HEK293 (cell line): ENCODE data around the gene PGC.

Experiments used
- CTCF ChIA-PET: fragments of 350-600 bp; formaldehyde crosslinking; extraction: SDS; loops from one replicate; lab custom pipeline; 2021; ENCODE audit warnings: antibody characterized with exemption; lab: Yijun Ruan, JAX
- POLR2A ChIA-PET: fragments of 300-600 bp; formaldehyde crosslinking; extraction: SDS; loops from one replicate; lab custom pipeline; 2020; ENCODE audit warnings: antibody characterized with exemption, inconsistent platforms; lab: Yijun Ruan, JAX
- H3K27ac ChIP-seq: fragments of 200-500 bp; sonication (Bioruptor generic); 2 replicates; pipeline ENCODE4 v1.5.1; 2014; ENCODE audit warnings: low read depth, low read length, control low read depth, inconsistent platforms; ENCODE audit errors: extremely low read depth
- H3K36me3 ChIP-seq, 2 experiments: fragments of 200-500 bp in 1 of 2; sonication (Bioruptor generic) in 1 of 2; 1 replicate in 1 of 2; 2 replicates in 1 of 2; pipeline ENCODE4 v1.5.1; 2014 to 2017; ENCODE audit warnings: inconsistent platforms in 2 of 2, low read length in 2 of 2; ENCODE audit not compliant: control insufficient read depth in 2 of 2, insufficient read depth in 1 of 2
- H3K4me1 ChIP-seq: fragments of 200-500 bp; sonication (Bioruptor generic); 2 replicates; pipeline ENCODE4 v1.5.1; 2014; ENCODE audit warnings: mild to moderate bottlenecking, low read length, inconsistent platforms; ENCODE audit not compliant: control insufficient read depth, insufficient read depth
- H3K4me3 ChIP-seq: 2 replicates; pipeline ENCODE4 v1.5.1; 2011; ENCODE audit warnings: low read depth, mild to moderate bottlenecking, control low read depth, low read length, moderate library complexity
- H3K9me3 ChIP-seq: fragments of 200-500 bp; sonication (Bioruptor generic); 2 replicates; pipeline ENCODE4 v1.5.1; 2014; ENCODE audit warnings: low read depth, low read length, inconsistent platforms; ENCODE audit not compliant: control insufficient read depth, insufficient read depth
- GLIS2 ChIP-seq: fragments of 450-650 bp; formaldehyde crosslinking; IDR thresholded peaks from 2 replicates; pipeline ENCODE4 v1.5.1; 2016; ENCODE audit warnings: missing biosample characterization, missing genetic modification characterization
- INSM2 ChIP-seq: fragments of 450-650 bp; formaldehyde crosslinking; IDR thresholded peaks from 2 replicates; pipeline ENCODE4 v1.5.1; 2016; ENCODE audit warnings: missing biosample characterization, missing genetic modification characterization
- OSR2 ChIP-seq: fragments of 450-650 bp; formaldehyde crosslinking; IDR thresholded peaks from 2 replicates; pipeline ENCODE4 v1.5.1; 2016; ENCODE audit warnings: missing biosample characterization, missing genetic modification characterization
- PRDM2 ChIP-seq: fragments of 450-650 bp; formaldehyde crosslinking; IDR thresholded peaks from 2 replicates; pipeline ENCODE4 v1.5.1; 2016; ENCODE audit warnings: missing biosample characterization, missing genetic modification characterization, borderline replicate concordance
- SALL2 ChIP-seq: fragments of 450-650 bp; formaldehyde crosslinking; IDR thresholded peaks from 2 replicates; pipeline ENCODE4 v1.5.0; 2017; ENCODE audit warnings: missing biosample characterization, mild to moderate bottlenecking, missing genetic modification characterization, borderline replicate concordance
- ZBTB20 ChIP-seq: fragments of 450-650 bp; formaldehyde crosslinking; IDR thresholded peaks from 2 replicates; pipeline ENCODE4 v1.5.1; 2016; ENCODE audit warnings: missing biosample characterization, missing genetic modification characterization
- ZFHX2 ChIP-seq: fragments of 450-650 bp; formaldehyde crosslinking; conservative IDR thresholded peaks from 2 replicates; pipeline ENCODE4 v1.5.1; 2016; ENCODE audit warnings: missing biosample characterization, missing genetic modification characterization
- ZNF157 ChIP-seq: fragments of 450-650 bp; formaldehyde crosslinking; IDR thresholded peaks from 2 replicates; pipeline ENCODE4 v1.5.1; 2016; ENCODE audit warnings: missing biosample characterization, missing genetic modification characterization
- ZNF175 ChIP-seq: fragments of 450-650 bp; formaldehyde crosslinking; IDR thresholded peaks from 2 replicates; pipeline ENCODE4 v1.5.1; 2016; ENCODE audit warnings: missing biosample characterization, missing genetic modification characterization
- ZNF202 ChIP-seq: fragments of 450-650 bp; formaldehyde crosslinking; IDR thresholded peaks from 2 replicates; pipeline ENCODE4 v1.5.1; 2016; ENCODE audit warnings: missing biosample characterization, missing genetic modification characterization, borderline replicate concordance
- ZNF221 ChIP-seq: fragments of 450-650 bp; formaldehyde crosslinking; IDR thresholded peaks from 2 replicates; pipeline ENCODE4 v1.5.1; 2017; ENCODE audit warnings: missing biosample characterization, missing genetic modification characterization, borderline replicate concordance
- ZNF24 ChIP-seq: fragments of 450-650 bp; formaldehyde crosslinking; IDR thresholded peaks from 2 replicates; pipeline ENCODE4 v1.5.1; 2016; ENCODE audit warnings: missing biosample characterization, missing genetic modification characterization
- ZNF248 ChIP-seq: fragments of 450-650 bp; formaldehyde crosslinking; IDR thresholded peaks from 2 replicates; pipeline ENCODE4 v1.5.1; 2017; ENCODE audit warnings: missing biosample characterization, missing genetic modification characterization
- ZNF324 ChIP-seq: fragments of 450-650 bp; formaldehyde crosslinking; IDR thresholded peaks from 2 replicates; pipeline ENCODE4 v1.5.1; 2016; ENCODE audit warnings: missing biosample characterization, missing genetic modification characterization
- ZNF473 ChIP-seq: fragments of 450-650 bp; formaldehyde crosslinking; IDR thresholded peaks from 2 replicates; pipeline ENCODE4 v1.5.1; 2017; ENCODE audit warnings: missing biosample characterization, missing genetic modification characterization
- ZNF501 ChIP-seq: fragments of 450-650 bp; formaldehyde crosslinking; IDR thresholded peaks from 2 replicates; pipeline ENCODE4 v1.5.1; 2016; ENCODE audit warnings: missing biosample characterization, missing genetic modification characterization
- ZNF560 ChIP-seq: fragments of 450-650 bp; formaldehyde crosslinking; IDR thresholded peaks from 2 replicates; pipeline ENCODE4 v1.5.1; 2017; ENCODE audit warnings: missing biosample characterization, missing genetic modification characterization, borderline replicate concordance
- ZNF561 ChIP-seq: fragments of 450-650 bp; IDR thresholded peaks from 2 replicates; pipeline ENCODE4 v1.5.1; 2018; ENCODE audit warnings: missing biosample characterization, missing genetic modification characterization, borderline replicate concordance
- ZNF654 ChIP-seq: fragments of 450-650 bp; formaldehyde crosslinking; IDR thresholded peaks from 2 replicates; pipeline ENCODE4 v1.5.1; 2016; ENCODE audit warnings: low read depth, missing biosample characterization, missing genetic modification characterization
- ZNF677 ChIP-seq: fragments of 450-650 bp; IDR thresholded peaks from 2 replicates; pipeline ENCODE4 v1.5.0; 2018; ENCODE audit warnings: missing biosample characterization, mild to moderate bottlenecking, missing genetic modification characterization, moderate library complexity
- ZSCAN4 ChIP-seq: fragments of 450-650 bp; formaldehyde crosslinking; IDR thresholded peaks from 2 replicates; pipeline ENCODE4 v1.5.1; 2017; ENCODE audit warnings: missing biosample characterization, missing genetic modification characterization
- TF ChIP-seq, protein P1 (sequence below): fragments of 450-650 bp; formaldehyde crosslinking; IDR thresholded peaks from 2 replicates; pipeline ENCODE4 v1.5.1; 2016; ENCODE audit warnings: missing biosample characterization, missing genetic modification characterization
- TF ChIP-seq, protein P2 (sequence below): fragments of 450-650 bp; formaldehyde crosslinking; IDR thresholded peaks from 2 replicates; pipeline ENCODE4 v1.5.1; 2016; ENCODE audit warnings: missing biosample characterization, missing genetic modification characterization
- TF ChIP-seq, protein P3 (sequence below): sonication (generic); formaldehyde crosslinking; IDR thresholded peaks from 2 replicates; pipeline ENCODE4 v1.8.1; 2022; ENCODE audit warnings: mild to moderate bottlenecking, moderate library complexity, missing genetic modification reagents

The PGC gene

GRCh38 chr6:41740366-41741162 lies 6.6 kb downstream of the PGC start:
- H3K27ac ChIP-seq: no peak overlapping the region
- TF ChIP-seq ZNF560 (no peak), ZNF202 (tag by site-specific recombination) (no peak), INSM2 (no peak), ZNF324 (tag by site-specific recombination) (no peak), ZNF24 (tag by site-specific recombination) (no peak), ZNF677 (tag by site-specific recombination) (no peak), ZNF157 (tag by site-specific recombination) (no peak), ZNF221 (tag by site-specific recombination) (no peak), ZNF473 (tag by site-specific recombination) (no peak), ZBTB20 (tag by site-specific recombination) (no peak), OSR2 (no peak), ZNF248 (no peak), ZFHX2 (tag by site-specific recombination) (no peak), ZNF501 (no peak), ZNF561 (no peak), ZNF175 (tag by site-specific recombination) (no peak), GLIS2 (no peak), ZSCAN4 (tag by site-specific recombination) (no peak)
- TF ChIP-seq, protein P1, sequence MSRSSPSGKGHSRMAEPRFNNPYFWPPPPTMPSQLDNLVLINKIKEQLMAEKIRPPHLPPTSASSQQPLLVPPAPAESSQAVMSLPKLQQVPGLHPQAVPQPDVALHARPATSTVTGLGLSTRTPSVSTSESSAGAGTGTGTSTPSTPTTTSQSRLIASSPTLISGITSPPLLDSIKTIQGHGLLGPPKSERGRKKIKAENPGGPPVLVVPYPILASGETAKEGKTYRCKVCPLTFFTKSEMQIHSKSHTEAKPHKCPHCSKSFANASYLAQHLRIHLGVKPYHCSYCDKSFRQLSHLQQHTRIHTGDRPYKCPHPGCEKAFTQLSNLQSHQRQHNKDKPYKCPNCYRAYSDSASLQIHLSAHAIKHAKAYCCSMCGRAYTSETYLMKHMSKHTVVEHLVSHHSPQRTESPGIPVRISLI: no peak
- TF ChIP-seq, protein P2, sequence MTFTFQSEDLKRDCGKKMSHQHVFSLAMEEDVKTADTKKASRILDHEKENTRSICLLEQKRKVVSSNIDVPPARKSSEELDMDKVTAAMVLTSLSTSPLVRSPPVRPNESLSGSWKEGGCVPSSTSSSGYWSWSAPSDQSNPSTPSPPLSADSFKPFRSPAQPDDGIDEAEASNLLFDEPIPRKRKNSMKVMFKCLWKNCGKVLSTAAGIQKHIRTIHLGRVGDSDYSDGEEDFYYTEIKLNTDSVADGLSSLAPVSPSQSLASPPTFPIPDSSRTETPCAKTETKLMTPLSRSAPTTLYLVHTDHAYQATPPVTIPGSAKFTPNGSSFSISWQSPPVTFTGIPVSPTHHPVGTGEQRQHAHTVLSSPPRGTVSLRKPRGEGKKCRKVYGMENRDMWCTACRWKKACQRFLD (tag by site-specific recombination): no peak
- TF ChIP-seq, all 188 proteins: peak for 0
- H3K4me1 ChIP-seq: no peaks in the 10 kb centered on the region
- ChIA-PET POLR2A (interaction anchor here (0.6 kb wide), 1 partner anchor 12 kb away, joined by 6 read pairs; no protein-coding TSS in a partner anchor), CTCF (interaction anchor here (0.6 to 0.8 kb wide), 3 partner anchors 35 to 437 kb away, joined by 3 read pairs; no protein-coding TSS in a partner anchor)
- no peaks in the 10 kb centered on the region for H3K9me3 ChIP-seq
- no peaks in the 10 kb centered on the region for H3K36me3 ChIP-seq
- H3K4me3 ChIP-seq: no peak overlapping the region

GRCh38 chr6:41739041-41739440 lies 8.2 kb downstream of the PGC start:
- Histone ChIP-seq H3K4me1 (no peaks in the 10 kb centered on the region), H3K27ac (no peak overlapping the region), H3K9me3 (no peaks in the 10 kb centered on the region), H3K36me3 (no peaks in the 10 kb centered on the region), H3K4me3 (no peak overlapping the region)
- POLR2A ChIA-PET: no interaction called here
- CTCF ChIA-PET: interaction anchor here (1.0 kb wide), 1 partner anchor 39 kb away, joined by 3 read pairs; no protein-coding TSS in a partner anchor
- TF ChIP-seq SALL2 (tag by site-specific recombination): no peak
- no peak for TF ChIP-seq ZNF654
- TF ChIP-seq, protein P3, sequence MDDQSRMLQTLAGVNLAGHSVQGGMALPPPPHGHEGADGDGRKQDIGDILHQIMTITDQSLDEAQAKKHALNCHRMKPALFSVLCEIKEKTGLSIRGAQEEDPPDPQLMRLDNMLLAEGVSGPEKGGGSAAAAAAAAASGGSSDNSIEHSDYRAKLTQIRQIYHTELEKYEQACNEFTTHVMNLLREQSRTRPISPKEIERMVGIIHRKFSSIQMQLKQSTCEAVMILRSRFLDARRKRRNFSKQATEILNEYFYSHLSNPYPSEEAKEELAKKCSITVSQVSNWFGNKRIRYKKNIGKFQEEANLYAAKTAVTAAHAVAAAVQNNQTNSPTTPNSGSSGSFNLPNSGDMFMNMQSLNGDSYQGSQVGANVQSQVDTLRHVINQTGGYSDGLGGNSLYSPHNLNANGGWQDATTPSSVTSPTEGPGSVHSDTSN (CRISPR knock-in tag): no peak
- no peak for TF ChIP-seq PRDM2
